Measurements from ENCODE around the gene TEN1.

Gene TEN1

GRCh38 chr17:75979705-75980187 lies 706 bp downstream of the TEN1 start:
- no peak for DNase-seq

- DNase-seq: no peak
Observed at GRCh38 chr17:75980188-75981018, 1.4 kb downstream of the TEN1 start.

- no peak for DNase-seq
Observed at GRCh38 chr17:75981019-75981615, 2.1 kb downstream of the TEN1 start.

GRCh38 chr17:75983501-75984181 lies 4.6 kb downstream of the TEN1 start:
- DNase-seq: no peak

GRCh38 chr17:75985986-75986385 lies 6.9 kb downstream of the TEN1 start:
- DNase-seq: no peak

- no peak for DNase-seq
Observed at GRCh38 chr17:75987041-75987440, 8.0 kb downstream of the TEN1 start.

GRCh38 chr17:75991396-75991795 lies 12.4 kb downstream of the TEN1 start:
- no peak for DNase-seq

- DNase-seq: no peak
Observed at GRCh38 chr17:75994802-75995370, 15.8 kb downstream of the TEN1 start.

- no peak for DNase-seq
Observed at GRCh38 chr17:75995385-75995925, 16.4 kb downstream of the TEN1 start.

- peak; percentile 66 for DNase-seq
Observed at GRCh38 chr17:75996665-75997590, 17.9 kb downstream of the TEN1 start.

GRCh38 chr17:75998327-75998795 lies 19.3 kb downstream of the TEN1 start:
- no peak for DNase-seq

GRCh38 chr17:76000016-76000754 lies 21.1 kb downstream of the TEN1 start:
- DNase-seq: peak; percentile 77

GRCh38 chr17:76000755-76001521 lies 21.9 kb downstream of the TEN1 start, which contains the start of gene CDK3:
Gene CDK3 (plus strand): TSS chr17:76000855. CDS start chr17:76001426, 571 bp downstream.
- no peak for DNase-seq

GRCh38 chr17:76002100-76002499 lies 23.1 kb downstream of the TEN1 start:
- DNase-seq: no peak

GRCh38 chr17:76003915-76004314 lies 24.9 kb downstream of the TEN1 start:
- DNase-seq: no peak

- no peak for DNase-seq
Observed at GRCh38 chr17:76004750-76005262, 25.8 kb downstream of the TEN1 start.

GRCh38 chr17:76005263-76006149 lies 26.5 kb downstream of the TEN1 start:
- peak; percentile 89 for DNase-seq

GRCh38 chr17:76007131-76007849 lies 28.2 kb downstream of the TEN1 start:
- no peak for DNase-seq
